ENCODE measurements around the gene ITIH3. TPM values are rescaled to one million over a fixed set of nuclear protein-coding genes. Genes with fewer than 3 reads are reported as not detected.

Gene ITIH3
- total RNA-seq, 1 experiment from 2014 or later, result 0.37 TPM

DNA sequence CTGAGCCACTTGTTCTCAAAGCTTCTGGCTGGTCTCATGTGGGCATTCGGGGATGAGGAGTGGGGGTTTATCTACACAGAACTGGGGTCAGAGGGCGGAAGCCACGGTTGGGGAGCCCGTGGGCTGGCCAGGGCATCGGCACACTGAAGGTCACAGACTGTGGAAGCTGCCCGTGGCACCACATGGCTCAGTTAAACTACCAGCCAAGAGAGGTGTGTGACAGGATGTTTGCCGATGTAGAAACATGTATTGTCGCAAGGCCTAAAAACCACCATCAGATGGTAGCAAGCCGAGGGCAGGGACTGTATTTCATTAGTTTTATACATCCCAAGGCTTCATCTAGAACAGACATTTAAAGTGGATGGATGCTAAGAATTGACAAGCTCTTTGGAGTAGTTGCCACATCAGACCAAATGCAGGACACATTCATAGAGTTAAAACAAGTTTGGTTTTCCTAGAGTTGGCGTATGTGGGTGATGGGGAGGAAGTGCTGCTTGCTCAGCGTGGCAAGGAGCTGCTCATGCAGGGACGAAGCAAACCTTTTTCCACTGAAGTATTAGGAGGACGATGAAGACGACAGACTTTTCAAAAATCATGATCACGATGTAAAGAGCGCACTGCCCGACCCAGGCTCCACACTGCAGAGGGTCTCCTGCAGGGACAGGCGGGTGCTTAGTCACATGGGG, 49.8 kb downstream of the ITIH3 start (continued):
- TF ChIP-seq, protein P1, sequence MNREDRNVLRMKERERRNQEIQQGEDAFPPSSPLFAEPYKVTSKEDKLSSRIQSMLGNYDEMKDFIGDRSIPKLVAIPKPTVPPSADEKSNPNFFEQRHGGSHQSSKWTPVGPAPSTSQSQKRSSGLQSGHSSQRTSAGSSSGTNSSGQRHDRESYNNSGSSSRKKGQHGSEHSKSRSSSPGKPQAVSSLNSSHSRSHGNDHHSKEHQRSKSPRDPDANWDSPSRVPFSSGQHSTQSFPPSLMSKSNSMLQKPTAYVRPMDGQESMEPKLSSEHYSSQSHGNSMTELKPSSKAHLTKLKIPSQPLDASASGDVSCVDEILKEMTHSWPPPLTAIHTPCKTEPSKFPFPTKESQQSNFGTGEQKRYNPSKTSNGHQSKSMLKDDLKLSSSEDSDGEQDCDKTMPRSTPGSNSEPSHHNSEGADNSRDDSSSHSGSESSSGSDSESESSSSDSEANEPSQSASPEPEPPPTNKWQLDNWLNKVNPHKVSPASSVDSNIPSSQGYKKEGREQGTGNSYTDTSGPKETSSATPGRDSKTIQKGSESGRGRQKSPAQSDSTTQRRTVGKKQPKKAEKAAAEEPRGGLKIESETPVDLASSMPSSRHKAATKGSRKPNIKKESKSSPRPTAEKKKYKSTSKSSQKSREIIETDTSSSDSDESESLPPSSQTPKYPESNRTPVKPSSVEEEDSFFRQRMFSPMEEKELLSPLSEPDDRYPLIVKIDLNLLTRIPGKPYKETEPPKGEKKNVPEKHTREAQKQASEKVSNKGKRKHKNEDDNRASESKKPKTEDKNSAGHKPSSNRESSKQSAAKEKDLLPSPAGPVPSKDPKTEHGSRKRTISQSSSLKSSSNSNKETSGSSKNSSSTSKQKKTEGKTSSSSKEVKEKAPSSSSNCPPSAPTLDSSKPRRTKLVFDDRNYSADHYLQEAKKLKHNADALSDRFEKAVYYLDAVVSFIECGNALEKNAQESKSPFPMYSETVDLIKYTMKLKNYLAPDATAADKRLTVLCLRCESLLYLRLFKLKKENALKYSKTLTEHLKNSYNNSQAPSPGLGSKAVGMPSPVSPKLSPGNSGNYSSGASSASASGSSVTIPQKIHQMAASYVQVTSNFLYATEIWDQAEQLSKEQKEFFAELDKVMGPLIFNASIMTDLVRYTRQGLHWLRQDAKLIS (CRISPR knock-in tag; IDR thresholded peaks at IDR 0.05; ENCODE audit: borderline replicate concordance), result no peak
- TF ChIP-seq ZNF138 (CRISPR knock-in tag; conservative IDR thresholded peaks at IDR 0.05) (no peak), MXD4 (CRISPR knock-in tag; IDR thresholded peaks at IDR 0.05; ENCODE audit: borderline replicate concordance) (no peak), TEAD1 (CRISPR knock-in tag; IDR thresholded peaks at IDR 0.05) (no peak), NFYB (CRISPR knock-in tag; conservative IDR thresholded peaks at IDR 0.05; ENCODE audit: low read depth) (no peak), FOXJ3 (CRISPR knock-in tag; IDR thresholded peaks at IDR 0.05; ENCODE audit: borderline replicate concordance) (no peak), EMX1 (CRISPR knock-in tag; IDR thresholded peaks at IDR 0.05) (no peak), ZNF317 (CRISPR knock-in tag; IDR thresholded peaks at IDR 0.05; ENCODE audit: borderline replicate concordance, low read depth) (no peak)

DNA sequence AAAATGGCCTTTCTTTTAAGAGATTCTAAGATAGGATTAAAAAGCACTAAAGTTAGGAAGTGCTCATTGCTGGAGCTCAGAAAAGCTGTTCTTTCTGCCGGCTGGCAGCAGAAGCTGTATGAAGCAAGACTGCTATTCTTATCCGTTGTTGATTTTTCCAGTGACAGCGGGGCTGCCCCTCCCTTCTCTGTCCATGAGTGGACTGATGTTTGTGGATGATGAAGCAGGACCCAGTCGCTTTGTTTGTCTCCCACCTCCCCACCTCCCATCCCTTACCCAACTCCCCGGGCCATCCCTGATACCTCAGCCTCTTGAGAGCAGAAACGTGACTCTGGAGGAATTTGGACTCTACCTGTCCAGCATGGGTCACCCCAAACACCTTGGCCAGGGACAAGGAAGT, 50.6 kb downstream of the ITIH3 start:
- Mint-ChIP-seq H3K27ac (no peak overlapping the region), H3K4me3 (no peak overlapping the region)

DNA sequence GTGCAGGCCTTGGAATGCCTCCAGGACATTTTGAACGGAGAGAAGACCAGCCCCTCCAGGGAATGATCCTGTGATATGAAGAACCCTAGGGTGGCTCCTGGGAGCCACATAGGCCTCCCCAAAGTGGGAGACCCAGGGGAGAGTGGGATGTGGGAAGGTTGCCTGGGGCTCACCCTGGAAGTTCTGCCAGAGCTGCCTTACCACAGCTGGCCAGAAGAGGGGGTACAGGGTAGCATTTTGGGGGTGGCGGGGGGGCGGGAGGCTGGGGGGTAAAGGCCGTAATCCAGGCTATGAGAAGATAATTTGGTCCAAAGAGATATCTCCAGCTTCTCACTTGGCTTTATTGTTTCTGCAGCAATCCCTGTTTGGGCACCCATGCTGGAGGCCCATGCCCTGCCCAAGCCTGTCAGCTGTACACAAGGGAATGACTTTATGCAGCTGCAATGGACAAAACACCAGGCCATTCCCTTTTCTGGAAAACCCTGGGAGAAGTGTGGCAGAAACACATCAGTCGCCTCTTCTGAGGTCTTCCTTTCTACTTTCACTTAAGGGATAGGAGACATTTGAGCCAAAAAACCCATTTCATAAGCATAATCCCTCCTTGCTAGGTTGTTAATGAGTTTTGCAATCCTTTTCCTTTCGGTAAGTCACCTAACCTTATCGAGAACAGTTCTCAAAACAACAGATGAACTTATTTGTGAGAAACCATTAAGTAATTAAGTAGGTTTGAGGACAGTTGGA, 51.3 kb downstream of the ITIH3 start:
- Mint-ChIP-seq H3K27ac (no peak overlapping the region), H3K9me3 (no peaks in the 10 kb centered on the region), H3K27me3 (ENCODE audit: low read depth) (no peaks in the 10 kb centered on the region), H3K4me1 (peaks cover 3% of the 10 kb centered on the region; the same call in 1 of the 2 replicates), H3K4me3 (no peak overlapping the region), H3K36me3 (peaks cover 19% of the 10 kb centered on the region)
- ChIA-PET CTCF (interaction anchor here (0.6 to 2.0 kb wide), 16 partner anchors 12 to 852 kb away, joined by 3 to 18 read pairs (median 4); partner anchors contain the start of genes MUSTN1 and STIMATE), POLR2A (no interaction called here)
- TF ChIP-seq, protein P2, sequence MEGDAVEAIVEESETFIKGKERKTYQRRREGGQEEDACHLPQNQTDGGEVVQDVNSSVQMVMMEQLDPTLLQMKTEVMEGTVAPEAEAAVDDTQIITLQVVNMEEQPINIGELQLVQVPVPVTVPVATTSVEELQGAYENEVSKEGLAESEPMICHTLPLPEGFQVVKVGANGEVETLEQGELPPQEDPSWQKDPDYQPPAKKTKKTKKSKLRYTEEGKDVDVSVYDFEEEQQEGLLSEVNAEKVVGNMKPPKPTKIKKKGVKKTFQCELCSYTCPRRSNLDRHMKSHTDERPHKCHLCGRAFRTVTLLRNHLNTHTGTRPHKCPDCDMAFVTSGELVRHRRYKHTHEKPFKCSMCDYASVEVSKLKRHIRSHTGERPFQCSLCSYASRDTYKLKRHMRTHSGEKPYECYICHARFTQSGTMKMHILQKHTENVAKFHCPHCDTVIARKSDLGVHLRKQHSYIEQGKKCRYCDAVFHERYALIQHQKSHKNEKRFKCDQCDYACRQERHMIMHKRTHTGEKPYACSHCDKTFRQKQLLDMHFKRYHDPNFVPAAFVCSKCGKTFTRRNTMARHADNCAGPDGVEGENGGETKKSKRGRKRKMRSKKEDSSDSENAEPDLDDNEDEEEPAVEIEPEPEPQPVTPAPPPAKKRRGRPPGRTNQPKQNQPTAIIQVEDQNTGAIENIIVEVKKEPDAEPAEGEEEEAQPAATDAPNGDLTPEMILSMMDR (IDR thresholded peaks at IDR 0.05), result peak; percentile 45
- TF ChIP-seq, protein P3, sequence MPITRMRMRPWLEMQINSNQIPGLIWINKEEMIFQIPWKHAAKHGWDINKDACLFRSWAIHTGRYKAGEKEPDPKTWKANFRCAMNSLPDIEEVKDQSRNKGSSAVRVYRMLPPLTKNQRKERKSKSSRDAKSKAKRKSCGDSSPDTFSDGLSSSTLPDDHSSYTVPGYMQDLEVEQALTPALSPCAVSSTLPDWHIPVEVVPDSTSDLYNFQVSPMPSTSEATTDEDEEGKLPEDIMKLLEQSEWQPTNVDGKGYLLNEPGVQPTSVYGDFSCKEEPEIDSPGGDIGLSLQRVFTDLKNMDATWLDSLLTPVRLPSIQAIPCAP (CRISPR knock-in tag; IDR thresholded peaks at IDR 0.05), result no peak
- DNase-seq (ENCODE audit: low spot score), result peak; percentile 47
- ATAC-seq, result peak; percentile 67

More for the DNA sequence above, 50.6 kb downstream of the ITIH3 start:
- no peak for TF ChIP-seq RELA (CRISPR knock-in tag; IDR thresholded peaks at IDR 0.05; ENCODE audit: borderline replicate concordance)
- TF ChIP-seq GABPB1 (CRISPR knock-in tag; IDR thresholded peaks at IDR 0.05), result peak; percentile 24; the same call in 1 of the 2 replicates
- POLR2A ChIA-PET, result no interaction called here
- DNase-seq (ENCODE audit: low spot score) (no peak), ATAC-seq (no peak)
- CTCF ChIA-PET, result interaction anchor here (0.6 to 2.0 kb wide), 15 partner anchors 11 to 853 kb away, joined by 3 to 18 read pairs (median 4); partner anchors contain the start of genes MUSTN1 and STIMATE
- peaks cover 3% of the 10 kb centered on the region; the same call in 1 of the 2 replicates for H3K4me1 Mint-ChIP-seq
- H3K36me3 Mint-ChIP-seq, result peaks cover 22% of the 10 kb centered on the region
- no peaks in the 10 kb centered on the region for H3K27me3 Mint-ChIP-seq (ENCODE audit: low read depth)
- no peaks in the 10 kb centered on the region for H3K9me3 Mint-ChIP-seq

All from WTC11 (cell line).